ENCODE measurements around the gene PER2. TPM values are rescaled to one million over a fixed set of nuclear protein-coding genes. Genes with fewer than 3 reads are reported as not detected.

Gene PER2
- total and polyA plus RNA-seq, 2 of the 13 experiments (the other 11 are each of a cell fraction or from before 2014, with no cell fraction given), result 5.1 to 9.4 TPM

GRCh38 chr2:238238766-238239542 is 49.5 kb downstream of the PER2 start (continued):
- peak; percentile 79 for TF ChIP-seq ZNF503 (CRISPR knock-in tag; IDR thresholded peaks at IDR 0.05)
- peak; percentile 53; the same call in 1 of the 2 replicates for TF ChIP-seq PCBP1 (IDR thresholded peaks at IDR 0.05; ENCODE audit: borderline replicate concordance, low read depth, low read length)
- TF ChIP-seq ZNF256 (CRISPR knock-in tag; conservative IDR thresholded peaks at IDR 0.05), result peak; percentile 99
- TF ChIP-seq AHR (CRISPR knock-in tag; IDR thresholded peaks at IDR 0.05), result peak; percentile 99
- TF ChIP-seq KIAA2018 (CRISPR knock-in tag; IDR thresholded peaks at IDR 0.05; ENCODE audit: borderline replicate concordance), result no peak; the same call in 1 of the 2 replicates
- no peak for TF ChIP-seq SOX13 (IDR thresholded peaks at IDR 0.05)
- TF ChIP-seq SOX13 (CRISPR knock-in tag; conservative IDR thresholded peaks at IDR 0.05 in 1 of 2, IDR thresholded peaks at IDR 0.05 in 1 of 2), result 0 out of 4 replicates have a peak, but pooled peaks of 1 of the 2 experiments have one; percentile 50
- TF ChIP-seq GLI4 (CRISPR knock-in tag; IDR thresholded peaks at IDR 0.05; ENCODE audit: borderline replicate concordance), result peak; percentile 95; the same call in 1 of the 2 replicates
- TF ChIP-seq LCORL (IDR thresholded peaks at IDR 0.05), result no peak
- no peak for TF ChIP-seq LCORL (CRISPR knock-in tag; IDR thresholded peaks at IDR 0.05)
- TF ChIP-seq ZNF790 (CRISPR knock-in tag; IDR thresholded peaks at IDR 0.05; ENCODE audit: borderline replicate concordance), result peak; percentile 98; the same call in 1 of the 2 replicates
- TF ChIP-seq ZNF607 (CRISPR knock-in tag; IDR thresholded peaks at IDR 0.05; ENCODE audit: borderline replicate concordance), result peak; percentile 99
- no peak for TF ChIP-seq ZZZ3 (CRISPR knock-in tag; IDR thresholded peaks at IDR 0.05; ENCODE audit: borderline replicate concordance)
- peak; percentile 93 for TF ChIP-seq ZNF329 (CRISPR knock-in tag; IDR thresholded peaks at IDR 0.05; ENCODE audit: low read depth)
- TF ChIP-seq MXD4 (CRISPR knock-in tag; IDR thresholded peaks at IDR 0.05), result peak; percentile 88
- TF ChIP-seq TAF1 (CRISPR knock-in tag; IDR thresholded peaks at IDR 0.05), result no peak; the same call in 1 of the 2 replicates
- TF ChIP-seq ZNF20 (CRISPR knock-in tag; IDR thresholded peaks at IDR 0.05), result peak; percentile 91
- peak; percentile 99 for TF ChIP-seq ZNF30 (CRISPR knock-in tag; IDR thresholded peaks at IDR 0.05)
- peak; percentile 99 for TF ChIP-seq KLF6 (CRISPR knock-in tag; IDR thresholded peaks at IDR 0.05)
- peak; percentile 88; the same call in 1 of the 2 replicates for TF ChIP-seq ZNF670 (CRISPR knock-in tag; IDR thresholded peaks at IDR 0.05; ENCODE audit: borderline replicate concordance)
- TF ChIP-seq NCOA1 (CRISPR knock-in tag; IDR thresholded peaks at IDR 0.05), result no peak; the same call in 1 of the 2 replicates
